ENCODE results near the gene FBXO42. TPM values are rescaled to one million over a fixed set of nuclear protein-coding genes. Genes with fewer than 3 reads are reported as not detected.

The FBXO42 gene
- total and polyA plus RNA-seq, 2 of the 13 experiments (the other 11 are each of a cell fraction or from before 2014, with no cell fraction given): 7.6 to 17.5 TPM

- TF ChIP-seq ZNF281 (CRISPR knock-in tag; IDR thresholded peaks at IDR 0.05; ENCODE audit: borderline replicate concordance) (peak; percentile 4; the same call in 1 of the 2 replicates), IRF9 (CRISPR knock-in tag; IDR thresholded peaks at IDR 0.05; ENCODE audit: borderline replicate concordance) (peak; percentile 57; the same call in 1 of the 2 replicates), KLF12 (CRISPR knock-in tag; IDR thresholded peaks at IDR 0.05; ENCODE audit: borderline replicate concordance) (peak; percentile 54; the same call in 1 of the 2 replicates), ATF1 (CRISPR knock-in tag; IDR thresholded peaks at IDR 0.05) (no peak), PHF21A (CRISPR knock-in tag; IDR thresholded peaks at IDR 0.05) (0 out of 2 replicates have a peak, but pooled peaks have one; percentile 41), ESRRA (CRISPR knock-in tag; IDR thresholded peaks at IDR 0.05; ENCODE audit: low read depth) (no peak), ELK4 (CRISPR knock-in tag; IDR thresholded peaks at IDR 0.05; ENCODE audit: borderline replicate concordance) (no peak), MTA1 (CRISPR knock-in tag; IDR thresholded peaks at IDR 0.05; ENCODE audit: borderline replicate concordance) (peak; percentile 76; the same call in 1 of the 2 replicates), ZNF263 (CRISPR knock-in tag; IDR thresholded peaks at IDR 0.05) (peak; percentile 79), CENPX (CRISPR knock-in tag; IDR thresholded peaks at IDR 0.05) (no peak), HMGXB3 (CRISPR knock-in tag; IDR thresholded peaks at IDR 0.05; ENCODE audit: borderline replicate concordance) (peak; percentile 44; the same call in 1 of the 2 replicates), ZNF564 (CRISPR knock-in tag; IDR thresholded peaks at IDR 0.05) (0 out of 2 replicates have a peak, but pooled peaks have one; percentile 32), TGIF2 (CRISPR knock-in tag; IDR thresholded peaks at IDR 0.05) (0 out of 2 replicates have a peak, but pooled peaks have one; percentile 10), ATF6 (CRISPR knock-in tag; conservative IDR thresholded peaks at IDR 0.05) (no peak), SMAD9 (CRISPR knock-in tag; IDR thresholded peaks at IDR 0.05) (no peak), ZNF337 (CRISPR knock-in tag; IDR thresholded peaks at IDR 0.05; ENCODE audit: borderline replicate concordance, low read depth) (no peak), ZNF761 (CRISPR knock-in tag; conservative IDR thresholded peaks at IDR 0.05) (no peak)
Measured at GRCh38 chr1:16367258-16367967, 15.1 kb upstream of the FBXO42 start (continued).
